ENCODE results near the gene ZNF557. TPM values are rescaled to one million over a fixed set of nuclear protein-coding genes. Genes with fewer than 3 reads are reported as not detected.

The ZNF557 gene
- total and polyA plus RNA-seq, 10 of the 15 experiments (the other 5 are each of a cell fraction or from before 2014, with no cell fraction given), result 3.9 to 12.1 (median 9.0) TPM

DNA sequence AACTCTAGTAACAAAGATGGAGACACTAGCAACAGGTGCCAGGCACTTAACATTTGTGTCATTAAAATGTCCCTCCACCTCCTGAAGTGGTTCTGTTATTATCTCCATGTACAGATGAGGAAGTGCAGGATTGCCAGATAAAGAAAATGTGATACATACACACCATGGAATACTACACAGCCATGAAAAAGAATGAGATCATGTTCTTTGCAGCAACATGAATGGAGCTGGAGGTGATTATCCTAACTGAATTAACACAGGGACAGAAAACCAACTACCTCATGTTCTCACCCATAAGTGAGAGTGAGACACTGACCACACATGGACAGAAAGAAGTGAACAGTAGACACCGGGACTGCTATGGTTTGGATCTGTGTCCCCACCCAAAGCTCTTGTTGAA lies 60.5 kb downstream of the ZNF557 start:
- no peaks in the 10 kb centered on the region for H4K20me1 ChIP-seq (ENCODE audit: control insufficient read depth, insufficient read depth)
- FAIRE-seq, result peak; percentile 13
- ChIA-PET POLR2A (no interaction called here), SMC1A (ENCODE audit: uncharacterized antibody, unreplicated experiment) (no interaction called here), CTCF (interaction anchor here (1.4 kb wide), 1 partner anchor 196 kb away, joined by 4 read pairs; no protein-coding TSS in a partner anchor), RAD21 (ENCODE audit: unreplicated experiment) (no interaction called here)
- no peaks in the 10 kb centered on the region for H3K27me3 ChIP-seq (replicated peaks in 1 of 2; ENCODE audit: control insufficient read depth in 2 of 2, insufficient read depth in 2 of 2, low read length in 1 of 2)
- H2AFZ ChIP-seq (ENCODE audit: control insufficient read depth, low read depth, low read length), result no peak overlapping the region
- no peaks in the 10 kb centered on the region for H3K79me2 ChIP-seq (ENCODE audit: control insufficient read depth, insufficient read depth, low read length)
- H3K4me3 ChIP-seq, result no peak overlapping the region
- DNase-seq (ENCODE audit: low read depth, low spot score), result no peak
- ATAC-seq, result no peak
- peaks cover 5 to 25% of the 10 kb centered on the region in 2 experiments; a peak in 3 of 4 replicates for H3K36me3 ChIP-seq (ENCODE audit: control insufficient read depth in 2 of 2, insufficient read depth in 2 of 2, low read length in 1 of 2)
- no TSS peak for BruUV-seq (replicated peaks)
- in situ Hi-C loops (cut with MboI), result no loop called here
- no peak overlapping the region for H3K4me2 ChIP-seq (ENCODE audit: control insufficient read depth, insufficient read depth)
- H3K27ac ChIP-seq (ENCODE audit: control insufficient read depth, insufficient read depth), result no peak overlapping the region
- 90% methylated on average over 1 of the region's 1 CpG for WGBS (ENCODE audit: insufficient coverage, insufficient replicate concordance, low lambda C conversion rate, missing lambda C conversion rate)
- no peaks in the 10 kb centered on the region for H3K4me1 ChIP-seq (ENCODE audit: control insufficient read depth, insufficient read depth, low read length)
- H3K9ac ChIP-seq (ENCODE audit: control insufficient read depth, insufficient read depth, low read length), result no peak overlapping the region
- peaks cover 13% of the 10 kb centered on the region for H3K9me3 ChIP-seq (replicated peaks; ENCODE audit: control insufficient read depth, insufficient read depth, low read length)
- intact Hi-C loops (cut with micrococcal nuclease; ENCODE audit: unreplicated experiment), result no loop called here
- no peak for TF ChIP-seq FOXK2 (IDR thresholded peaks at IDR 0.05)
- no peak for TF ChIP-seq BACH1 (IDR thresholded peaks at IDR 0.05; ENCODE audit: borderline replicate concordance)
- TF ChIP-seq, protein P1, sequence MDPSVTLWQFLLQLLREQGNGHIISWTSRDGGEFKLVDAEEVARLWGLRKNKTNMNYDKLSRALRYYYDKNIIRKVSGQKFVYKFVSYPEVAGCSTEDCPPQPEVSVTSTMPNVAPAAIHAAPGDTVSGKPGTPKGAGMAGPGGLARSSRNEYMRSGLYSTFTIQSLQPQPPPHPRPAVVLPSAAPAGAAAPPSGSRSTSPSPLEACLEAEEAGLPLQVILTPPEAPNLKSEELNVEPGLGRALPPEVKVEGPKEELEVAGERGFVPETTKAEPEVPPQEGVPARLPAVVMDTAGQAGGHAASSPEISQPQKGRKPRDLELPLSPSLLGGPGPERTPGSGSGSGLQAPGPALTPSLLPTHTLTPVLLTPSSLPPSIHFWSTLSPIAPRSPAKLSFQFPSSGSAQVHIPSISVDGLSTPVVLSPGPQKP (IDR thresholded peaks at IDR 0.05; ENCODE audit: low read depth, low read length), result no peak
- no peak for TF ChIP-seq IKZF1 (conservative IDR thresholded peaks at IDR 0.05)
- no peak for TF ChIP-seq PBX3 (IDR thresholded peaks at IDR 0.05; ENCODE audit: insufficient replicate concordance, low read depth, low read length)
- TF ChIP-seq MYB (IDR thresholded peaks at IDR 0.05; ENCODE audit: borderline replicate concordance, low read depth, low read length), result no peak
- TF ChIP-seq E2F4 (IDR thresholded peaks at IDR 0.05; ENCODE audit: low read depth, low read length), result no peak
- no peak for TF ChIP-seq CBX5 (IDR thresholded peaks at IDR 0.05; ENCODE audit: low read depth)
- TF ChIP-seq WRNIP1 (IDR thresholded peaks at IDR 0.05; ENCODE audit: borderline replicate concordance, low read depth, low read length), result no peak
- TF ChIP-seq ASH2L (IDR thresholded peaks at IDR 0.05; ENCODE audit: borderline replicate concordance, low read depth), result no peak
- no peak for TF ChIP-seq JUND (IDR thresholded peaks at IDR 0.05; ENCODE audit: low read depth, low read length)
- no peak for TF ChIP-seq CTCF (IDR thresholded peaks at IDR 0.05 in 2 of 3, conservative IDR thresholded peaks at IDR 0.05 in 1 of 3; ENCODE audit: control insufficient read depth in 2 of 3, extremely low read depth in 1 of 3, insufficient read depth in 1 of 3, low read depth in 3 of 3, low read length in 3 of 3)
- TF ChIP-seq POLR2A (IDR thresholded peaks at IDR 0.05; ENCODE audit: low read depth, low read length), result no peak
- no peak for TF ChIP-seq MTA3 (IDR thresholded peaks at IDR 0.05; ENCODE audit: borderline replicate concordance, low read length)
- TF ChIP-seq SMARCA5 (IDR thresholded peaks at IDR 0.05), result no peak
- TF ChIP-seq, protein P2, sequence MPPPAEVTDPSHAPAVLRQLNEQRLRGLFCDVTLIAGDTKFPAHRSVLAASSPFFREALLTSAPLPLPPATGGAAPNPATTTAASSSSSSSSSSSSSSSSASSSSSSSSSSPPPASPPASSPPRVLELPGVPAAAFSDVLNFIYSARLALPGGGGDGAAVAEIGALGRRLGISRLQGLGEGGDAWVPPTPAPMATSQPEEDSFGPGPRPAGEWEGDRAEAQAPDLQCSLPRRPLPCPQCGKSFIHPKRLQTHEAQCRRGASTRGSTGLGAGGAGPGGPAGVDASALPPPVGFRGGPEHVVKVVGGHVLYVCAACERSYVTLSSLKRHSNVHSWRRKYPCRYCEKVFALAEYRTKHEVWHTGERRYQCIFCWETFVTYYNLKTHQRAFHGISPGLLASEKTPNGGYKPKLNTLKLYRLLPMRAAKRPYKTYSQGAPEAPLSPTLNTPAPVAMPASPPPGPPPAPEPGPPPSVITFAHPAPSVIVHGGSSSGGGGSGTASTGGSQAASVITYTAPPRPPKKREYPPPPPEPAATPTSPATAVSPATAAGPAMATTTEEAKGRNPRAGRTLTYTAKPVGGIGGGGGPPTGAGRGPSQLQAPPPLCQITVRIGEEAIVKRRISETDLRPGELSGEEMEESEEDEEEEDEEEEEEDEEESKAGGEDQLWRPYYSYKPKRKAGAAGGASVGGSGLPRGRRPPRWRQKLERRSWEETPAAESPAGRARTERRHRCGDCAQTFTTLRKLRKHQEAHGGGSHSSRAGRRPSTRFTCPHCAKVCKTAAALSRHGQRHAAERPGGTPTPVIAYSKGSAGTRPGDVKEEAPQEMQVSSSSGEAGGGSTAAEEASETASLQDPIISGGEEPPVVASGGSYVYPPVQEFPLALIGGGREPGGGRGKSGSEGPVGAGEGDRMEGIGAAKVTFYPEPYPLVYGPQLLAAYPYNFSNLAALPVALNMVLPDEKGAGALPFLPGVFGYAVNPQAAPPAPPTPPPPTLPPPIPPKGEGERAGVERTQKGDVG (CRISPR knock-in tag; IDR thresholded peaks at IDR 0.05), result no peak
- TF ChIP-seq YY1 (IDR thresholded peaks at IDR 0.05; ENCODE audit: low read depth, low read length), result no peak
- TF ChIP-seq TCF12 (IDR thresholded peaks at IDR 0.05; ENCODE audit: low read depth, low read length), result no peak
